G401 (cell line): ENCODE results near the gene GATA2. TPM values are rescaled to one million over a fixed set of nuclear protein-coding genes. Genes with fewer than 3 reads are reported as not detected.
A peak's percentile ranks its signal among the peaks of the same experiment; 100 is the strongest.

Experiments used
- DNase-seq: peaks from one replicate; pipeline ENCODE4 v3.0.0-alpha.2; 2015; ENCODE audit warnings: low spot score
- in situ Hi-C: cut with HindIII; loops from 2 replicates; pipeline ENCODE4 v1.10.0; 2016; ENCODE audit warnings: low sequenced_read_pairs, mixed read lengths
- total RNA-seq: library from RNA; depleted of rRNA; stranded (reverse); fragments of >200 nt; shearing (Covaris generic); gene quantifications from 2 replicates; pipeline ENCODE4 v1.2.3, GENCODE V29; 2014

Gene GATA2
- total RNA-seq, 1 experiment from 2014 or later = 85.0 TPM

DNA sequence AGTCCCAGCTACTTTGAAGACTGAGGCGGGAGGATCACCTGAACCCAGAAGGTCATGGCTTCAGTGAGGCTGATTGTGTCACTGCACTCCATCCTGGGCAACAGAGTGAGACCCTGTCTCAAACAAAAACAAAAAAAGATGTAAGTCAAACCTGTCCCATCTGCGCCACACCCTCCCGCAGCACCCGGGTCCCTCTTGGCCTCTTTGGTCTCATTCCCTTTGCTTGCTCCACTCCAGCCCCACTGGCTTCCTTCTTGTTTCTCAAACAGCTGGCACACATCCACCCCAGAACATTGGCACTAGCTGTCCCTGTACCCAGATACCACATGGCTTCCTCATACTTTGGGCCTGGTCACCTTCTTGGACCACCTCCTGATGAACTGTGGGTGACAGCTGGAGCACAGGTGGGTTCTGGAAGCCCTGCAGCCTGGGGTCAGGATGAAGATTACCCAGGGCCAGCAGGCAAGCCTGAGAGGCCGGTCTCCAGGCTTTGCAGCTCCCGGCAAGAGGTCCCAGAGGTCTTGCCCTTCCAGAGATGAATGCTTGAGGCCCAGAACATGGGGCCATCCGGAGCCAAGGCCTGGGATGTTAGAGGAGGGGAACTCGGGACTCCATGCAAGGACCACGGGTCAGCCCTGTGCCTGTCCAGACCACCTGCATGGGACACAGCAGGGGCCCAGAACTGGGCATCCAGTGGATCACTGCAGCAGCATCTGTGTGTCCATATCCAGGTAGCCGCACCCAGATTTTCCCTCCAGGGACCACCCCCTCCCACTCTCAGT lies 10.9 kb upstream of the GATA2 start:
- DNase-seq = no peak
- in situ Hi-C loops = no loop called here

DNA sequence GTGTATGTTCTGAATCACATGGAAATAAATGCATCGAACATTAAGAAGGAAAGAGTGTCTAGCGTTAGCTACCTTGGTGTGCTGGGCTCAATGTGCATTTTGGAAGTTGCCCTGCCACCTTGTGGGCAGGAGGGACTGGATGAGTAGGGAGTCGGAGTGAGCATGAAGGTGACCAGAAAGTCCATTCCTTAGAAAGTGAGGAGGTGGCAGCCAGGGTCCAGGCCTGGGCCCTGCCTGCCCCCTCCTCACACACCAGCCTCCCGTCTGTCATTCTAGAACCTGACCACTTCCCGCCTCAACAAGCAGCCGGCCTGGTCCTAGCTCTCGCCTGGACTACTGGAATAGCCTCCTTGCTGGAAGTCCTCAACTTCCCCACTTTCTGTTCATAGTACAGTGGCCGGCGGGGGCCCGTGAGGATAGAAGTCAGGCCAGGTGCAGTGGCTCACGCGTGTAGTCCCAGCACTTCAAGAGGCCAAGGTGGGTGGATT lies 10.2 kb upstream of the GATA2 start:
- in situ Hi-C loops = no loop called here
- no peak for DNase-seq

DNA sequence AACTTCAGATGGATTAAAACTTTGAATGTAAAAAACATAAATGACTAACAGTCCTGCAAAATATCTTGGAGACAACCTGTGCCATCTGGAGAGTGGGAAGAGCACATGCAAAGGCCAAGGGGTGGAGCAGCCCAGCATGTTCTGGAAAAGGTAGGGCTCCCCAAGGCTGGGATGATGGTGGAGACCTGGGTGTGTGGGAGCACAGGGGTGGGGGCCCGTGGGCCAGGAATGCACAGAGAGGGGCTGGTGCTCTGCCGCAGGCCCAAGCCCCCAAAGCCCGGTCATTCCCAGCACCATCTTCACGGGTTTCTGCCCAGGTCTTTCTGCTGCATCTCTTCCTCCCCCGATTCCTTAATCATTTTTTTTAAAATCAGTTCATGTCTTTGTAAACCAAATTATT lies 9.7 kb upstream of the GATA2 start:
- DNase-seq = no peak
- in situ Hi-C loops = no loop called here

DNA sequence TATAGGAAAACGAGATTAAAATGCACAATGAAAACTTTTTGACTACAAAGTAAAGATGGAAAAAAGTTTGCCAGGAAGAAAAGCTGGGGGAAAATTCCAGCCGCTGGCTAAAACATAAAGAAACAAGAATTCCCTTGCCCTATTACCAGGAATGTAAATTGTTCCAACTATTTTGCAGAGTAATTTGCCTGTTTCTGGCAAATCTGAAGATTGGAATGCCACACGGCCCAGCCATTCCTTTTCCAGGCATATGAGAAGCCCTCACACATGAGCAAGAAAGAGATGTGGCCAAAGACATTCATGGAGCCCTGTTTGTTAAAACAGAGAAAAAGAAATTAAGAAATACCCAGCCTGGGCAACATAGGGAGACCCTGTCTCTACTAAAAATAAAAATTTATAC lies 8.4 kb upstream of the GATA2 start:
- in situ Hi-C loops = no loop called here
- DNase-seq = no peak

DNA sequence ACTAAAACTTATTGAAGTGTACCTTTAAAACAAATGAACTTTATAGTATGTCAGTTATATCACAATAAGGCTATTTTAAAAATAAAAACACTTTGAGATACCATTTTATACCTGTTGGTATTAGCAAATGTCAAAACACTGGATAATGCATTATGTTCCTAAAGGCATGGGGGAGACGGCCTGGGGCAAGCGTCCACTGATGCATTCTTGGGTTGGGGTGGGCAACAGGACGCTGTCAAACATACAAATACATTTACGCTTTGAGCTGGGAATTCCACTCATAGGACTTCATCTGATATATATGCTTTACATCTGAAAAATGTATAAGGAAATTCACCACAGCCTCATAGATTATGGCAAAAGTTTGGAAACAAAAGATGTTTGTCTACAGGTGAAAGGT lies 7.6 kb upstream of the GATA2 start:
- DNase-seq = no peak
- in situ Hi-C loops = no loop called here

DNA sequence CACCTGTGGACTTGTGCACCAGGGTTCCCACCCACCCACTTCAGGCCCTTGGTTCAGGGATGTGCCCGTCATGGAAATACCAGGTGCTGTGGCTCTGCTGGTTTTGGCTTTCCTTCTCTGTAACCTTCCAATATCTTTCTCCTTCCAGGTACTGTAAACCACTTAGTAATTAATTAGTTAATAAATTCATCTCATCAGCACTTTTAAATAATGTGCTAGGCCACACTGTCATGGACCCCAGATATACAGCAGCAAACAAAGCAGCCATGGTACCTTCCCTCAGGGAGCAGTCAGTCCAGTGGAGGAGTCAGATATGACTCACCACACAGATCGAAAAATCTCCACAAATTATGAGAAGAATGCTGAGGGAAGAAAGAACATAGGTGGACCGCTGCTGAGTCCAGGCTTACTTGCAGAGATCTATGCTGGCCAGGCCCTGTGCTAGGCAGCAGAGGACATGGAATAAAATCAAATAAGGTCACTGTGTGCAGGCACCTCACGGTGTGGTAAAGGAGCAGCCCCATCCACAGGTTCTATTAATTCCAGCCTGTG lies 6.8 kb upstream of the GATA2 start:
- in situ Hi-C loops = no loop called here
- no peak for DNase-seq

DNA sequence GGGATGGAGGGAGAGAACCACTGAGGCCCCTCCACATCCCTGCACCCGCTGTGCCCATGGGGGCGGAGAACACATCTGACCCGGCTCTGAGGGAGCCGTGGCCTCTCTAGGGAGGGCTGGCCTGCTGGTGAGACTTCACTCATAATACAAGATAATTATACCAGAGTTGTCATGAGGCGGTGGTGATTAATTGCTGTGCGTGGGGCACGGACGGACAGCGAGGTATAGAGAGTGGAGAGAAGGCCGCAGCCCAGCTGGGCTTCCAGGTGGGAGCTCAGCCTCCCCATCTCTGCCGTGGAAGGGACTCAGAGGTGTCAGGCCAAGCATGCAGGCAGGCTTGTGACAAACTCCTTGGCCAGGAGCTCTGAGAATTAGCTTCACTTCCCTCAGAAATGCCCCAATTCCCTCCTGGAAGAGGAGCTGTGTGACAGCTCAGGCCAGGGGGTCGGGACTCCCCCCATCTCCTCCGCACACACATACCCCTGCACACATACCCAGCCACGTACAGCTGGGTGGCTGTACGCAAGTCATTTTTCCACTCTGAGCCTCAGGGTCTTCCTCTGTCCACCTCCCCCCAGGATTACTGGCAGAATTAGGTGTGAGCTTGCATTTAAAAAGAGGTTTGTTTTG lies 6.0 kb upstream of the GATA2 start:
- DNase-seq = no peak
- in situ Hi-C loops = no loop called here

DNA sequence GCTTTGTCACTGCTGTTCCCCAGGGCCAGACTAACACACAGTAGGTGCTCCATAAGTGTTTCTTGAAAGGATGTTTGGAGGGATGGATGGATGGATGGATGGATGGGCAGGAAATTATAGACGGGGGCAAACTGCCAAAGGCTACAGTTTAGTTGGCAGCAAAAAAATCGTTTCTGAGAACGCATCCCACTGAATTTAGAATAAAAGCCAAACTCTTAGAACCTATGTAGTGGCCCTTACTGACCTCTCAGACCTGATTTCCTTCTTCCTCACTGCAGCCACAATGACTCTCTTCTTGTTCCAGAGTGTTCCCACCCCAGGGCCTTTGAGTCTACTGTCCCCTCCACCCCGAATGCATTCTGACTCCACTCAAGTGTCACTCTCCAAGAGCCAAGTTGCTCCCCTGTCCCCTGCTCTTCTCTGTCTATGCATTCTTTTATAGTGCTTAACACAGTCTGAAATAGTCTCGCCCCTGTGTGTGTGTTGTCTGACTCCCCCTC lies 5.2 kb upstream of the GATA2 start:
- in situ Hi-C loops = no loop called here
- DNase-seq = no peak

DNA sequence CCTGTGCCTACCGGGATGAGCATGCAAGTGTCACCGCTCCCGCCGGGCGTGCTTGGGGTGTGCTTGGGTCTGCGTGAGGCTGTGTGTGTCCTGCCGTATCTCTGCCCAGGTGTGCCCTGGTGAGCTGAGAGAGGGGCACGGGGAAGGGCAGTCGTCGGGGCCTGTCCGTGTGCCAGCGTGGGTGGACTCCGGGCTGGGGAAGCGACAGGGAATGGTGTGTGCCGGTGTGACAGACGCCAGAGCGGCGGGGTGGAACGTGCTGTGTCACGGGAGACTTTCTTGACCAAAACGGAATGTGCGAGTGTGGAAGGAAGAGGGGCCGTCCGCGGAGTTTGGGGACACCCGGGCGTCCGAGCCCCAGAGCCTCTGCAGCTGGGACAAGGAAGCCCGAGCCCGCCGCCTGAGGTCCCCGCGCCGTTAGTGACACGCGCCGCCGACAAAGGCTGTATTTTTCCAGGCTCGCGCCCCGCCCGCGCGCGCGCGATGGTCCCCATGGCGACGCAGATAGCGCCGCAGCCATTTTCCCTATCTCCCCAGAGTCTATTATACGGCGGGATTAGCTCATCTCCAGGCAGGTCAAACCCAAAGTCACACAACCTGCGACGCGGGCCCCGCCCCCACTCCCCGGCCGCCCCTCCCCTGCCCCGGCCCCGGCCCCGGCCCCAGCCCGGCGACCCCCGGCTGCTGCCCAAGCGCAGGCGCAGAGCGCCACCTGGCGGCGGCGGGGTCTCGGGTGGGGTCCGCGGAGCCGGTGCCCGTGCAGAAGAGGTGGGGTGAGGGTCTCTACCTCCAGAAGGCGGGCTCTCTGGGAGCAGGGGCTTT lies 4.5 kb upstream of the GATA2 start:
- in situ Hi-C loops = no loop called here
- DNase-seq = peak; percentile 69

DNA sequence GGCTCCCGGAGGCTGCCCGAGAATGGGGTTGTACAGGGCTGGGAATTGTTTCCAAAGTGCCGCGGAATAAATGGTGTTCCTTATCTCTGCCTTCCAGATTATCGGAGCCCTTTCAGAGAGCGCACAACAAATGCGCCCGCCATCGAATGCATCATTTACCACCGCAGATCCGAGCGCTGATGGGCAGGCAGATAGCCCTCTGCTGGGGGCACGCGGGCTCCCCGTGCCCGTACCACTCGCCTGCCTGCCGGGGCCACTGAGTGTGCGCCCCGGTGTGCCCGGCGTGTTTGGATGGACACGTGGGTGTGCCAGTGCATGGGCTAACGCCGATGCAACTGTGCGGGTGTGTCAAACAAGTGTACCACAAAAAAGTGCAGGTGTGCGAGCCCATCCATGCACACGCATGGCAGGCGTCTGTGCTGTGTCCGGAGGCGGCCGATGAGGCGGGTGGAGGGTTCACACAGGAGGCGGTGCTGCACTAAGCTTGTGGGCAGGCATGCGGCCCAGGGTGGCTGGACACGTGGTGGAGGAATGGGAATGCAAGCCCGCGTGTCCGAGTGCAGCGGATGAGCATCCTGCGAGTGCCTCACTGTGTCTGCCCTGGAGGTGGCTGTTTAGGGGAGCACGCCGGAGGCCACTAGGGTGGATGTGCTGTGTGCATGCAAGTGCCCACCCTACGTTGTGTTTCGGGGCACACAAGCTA lies 3.8 kb upstream of the GATA2 start:
- DNase-seq = peak; percentile 39
- in situ Hi-C loops = no loop called here

DNA sequence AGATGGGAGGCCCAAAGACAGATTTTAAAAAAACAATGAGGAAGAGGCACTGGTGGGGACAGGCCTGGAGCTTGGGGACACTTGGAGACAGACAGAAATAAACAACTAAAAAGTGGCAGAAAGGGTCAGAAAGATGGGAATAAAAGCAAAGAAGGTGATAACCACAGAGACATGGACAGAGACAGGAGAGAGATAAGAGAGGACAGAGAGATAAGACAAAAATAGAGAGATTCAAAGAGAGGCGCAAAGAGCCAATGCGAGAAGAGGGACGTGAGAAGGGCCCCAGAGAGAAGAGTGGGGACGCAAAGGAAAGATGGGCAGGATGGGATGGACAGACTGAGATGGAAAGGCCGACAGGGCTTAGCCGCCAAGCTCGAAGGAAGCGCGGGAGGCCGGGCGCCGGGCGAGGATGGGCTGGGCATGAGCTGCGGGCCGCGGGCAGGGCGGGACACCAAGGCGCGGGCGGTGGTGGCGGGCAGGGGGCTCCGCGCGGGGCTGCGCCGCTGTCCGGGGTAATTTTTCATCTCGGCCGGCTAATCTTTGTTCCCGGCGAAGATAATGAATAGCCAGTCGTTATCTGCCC lies 3.1 kb upstream of the GATA2 start:
- in situ Hi-C loops = no loop called here
- no peak for DNase-seq

DNA sequence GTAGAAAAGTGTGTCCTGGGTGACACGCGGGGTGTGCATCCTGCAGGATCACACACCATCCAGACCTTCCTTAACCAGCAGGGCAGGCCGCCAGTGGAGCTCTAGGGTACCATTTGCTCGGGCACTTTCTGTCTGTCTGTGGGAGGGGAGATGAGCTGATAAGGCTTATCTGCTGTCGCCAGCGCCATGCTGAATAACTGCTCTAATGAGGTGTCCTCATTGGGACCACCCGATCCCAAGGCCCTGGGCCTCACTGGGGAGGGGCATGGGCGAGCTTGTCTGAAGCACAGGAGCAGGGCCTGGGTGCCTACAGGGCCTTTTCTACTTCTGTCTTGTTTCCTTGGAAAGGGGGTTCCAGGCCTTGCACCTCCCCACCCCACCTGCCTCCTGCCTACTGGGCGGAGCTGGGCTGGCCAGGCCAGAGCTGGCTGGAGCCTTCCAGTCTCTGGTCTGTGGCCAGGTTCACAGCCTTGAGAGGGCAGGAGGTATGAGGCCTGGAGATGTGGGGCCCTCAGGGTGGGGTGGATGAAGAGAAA lies 2.5 kb upstream of the GATA2 start:
- DNase-seq = no peak
- in situ Hi-C loops = no loop called here

DNA sequence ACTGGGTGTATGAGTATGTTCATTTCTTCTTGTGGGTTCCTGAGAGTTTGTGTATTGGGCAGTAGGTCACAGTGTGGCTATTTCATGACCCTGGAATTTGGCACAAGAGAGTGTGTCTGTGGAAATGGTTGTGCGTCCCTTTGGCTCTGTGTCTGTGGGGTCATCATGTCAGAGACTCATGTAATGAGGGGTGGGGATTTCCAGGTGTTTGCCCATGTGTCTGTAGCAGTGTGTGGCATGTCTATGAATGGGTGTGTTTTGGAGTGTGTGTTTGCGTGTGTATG lies 1.3 kb upstream of the GATA2 start:
- no peak for DNase-seq
- in situ Hi-C loops = no loop called here

DNA sequence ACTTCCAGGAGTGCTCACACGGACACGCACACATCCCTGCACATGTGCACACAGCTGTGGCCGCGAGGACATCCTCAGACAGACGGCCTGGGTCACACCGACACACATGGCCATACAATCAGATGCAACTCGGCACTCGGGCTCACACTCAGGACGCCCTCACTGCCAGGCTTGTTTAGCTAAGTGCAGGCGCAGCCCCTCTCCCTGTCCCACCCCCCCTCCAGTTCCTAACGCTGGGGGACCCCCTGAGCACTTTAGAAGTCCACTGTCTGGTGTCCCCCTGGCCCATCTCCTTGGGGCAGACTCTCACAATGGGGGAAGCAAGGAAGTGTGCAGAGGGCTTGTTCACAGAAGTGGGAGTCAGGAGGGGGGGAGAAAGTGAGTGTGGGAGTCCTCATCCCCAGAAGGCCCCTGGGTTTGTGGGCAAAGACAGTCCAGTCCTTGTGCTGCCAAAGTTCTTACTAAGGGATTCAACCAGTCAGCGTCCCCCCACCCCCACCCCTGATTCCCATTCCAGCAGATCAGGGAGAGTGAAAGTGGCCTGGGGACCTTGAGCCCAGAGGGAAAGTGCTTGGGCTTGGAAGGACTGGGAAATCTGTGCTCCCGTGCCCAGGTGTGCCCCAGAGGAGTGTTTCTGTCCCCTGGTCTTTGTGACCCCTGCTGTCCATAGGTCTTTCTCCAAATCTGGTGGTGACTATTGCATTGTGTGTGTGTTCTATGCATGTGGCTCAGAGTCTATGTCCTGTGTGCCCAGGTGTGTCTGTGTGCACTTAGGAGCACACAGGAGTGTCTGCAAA lies 767 bp upstream of the GATA2 start:
- DNase-seq = no peak
- in situ Hi-C loops = no loop called here

DNA sequence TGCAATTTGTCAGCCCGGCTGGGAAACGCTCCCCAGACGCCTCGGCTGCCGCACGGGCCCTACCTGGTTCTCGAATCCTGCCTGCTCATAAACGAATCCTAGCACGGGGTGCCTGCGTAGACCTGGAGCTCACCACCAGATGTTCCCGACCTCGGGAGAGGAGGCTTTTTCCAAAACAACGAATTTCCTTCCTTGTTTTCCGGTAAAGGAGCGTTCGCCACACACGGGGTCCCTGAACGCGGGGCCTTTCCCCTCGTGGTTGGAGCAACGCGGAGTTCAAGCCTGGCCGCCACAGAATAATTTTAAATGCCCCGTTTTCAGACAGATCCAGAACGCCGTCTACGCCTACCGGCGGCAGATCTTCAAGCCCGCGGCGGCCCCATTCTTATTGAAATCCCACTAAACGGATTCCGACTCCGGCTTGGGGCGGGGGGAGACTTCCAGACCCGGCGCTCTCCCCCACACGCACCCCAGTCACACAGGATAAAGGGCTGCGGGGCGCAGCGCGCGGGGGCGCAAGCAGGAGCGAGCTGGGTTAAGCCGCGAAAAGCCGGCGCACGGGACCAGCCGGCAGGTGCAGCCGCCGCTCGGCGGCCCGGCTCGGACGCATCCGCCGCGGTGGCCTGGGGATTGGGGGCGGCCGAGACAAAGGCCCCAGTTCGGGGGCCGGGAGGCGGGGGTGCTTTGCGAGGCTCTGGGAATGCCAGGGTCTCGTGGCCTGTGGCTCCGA lies 895 bp downstream of the GATA2 start:
- DNase-seq = no peak

DNA sequence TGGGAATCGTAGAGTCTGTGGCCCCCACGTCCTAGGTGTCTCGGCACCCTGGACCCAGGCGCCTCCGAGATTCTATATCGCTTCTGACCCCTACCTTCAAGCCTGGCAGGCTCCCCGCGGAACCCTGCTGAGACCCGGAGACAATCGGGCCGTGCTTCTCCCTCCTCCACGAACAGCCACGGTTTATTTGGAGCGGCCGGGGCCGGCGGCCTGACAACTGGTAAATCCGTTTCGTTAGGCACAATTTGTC lies 1.4 kb downstream of the GATA2 start:
- in situ Hi-C loops = no loop called here
- DNase-seq = no peak

More for the DNA sequence above, 895 bp downstream of the GATA2 start:
- in situ Hi-C loops = no loop called here

DNA sequence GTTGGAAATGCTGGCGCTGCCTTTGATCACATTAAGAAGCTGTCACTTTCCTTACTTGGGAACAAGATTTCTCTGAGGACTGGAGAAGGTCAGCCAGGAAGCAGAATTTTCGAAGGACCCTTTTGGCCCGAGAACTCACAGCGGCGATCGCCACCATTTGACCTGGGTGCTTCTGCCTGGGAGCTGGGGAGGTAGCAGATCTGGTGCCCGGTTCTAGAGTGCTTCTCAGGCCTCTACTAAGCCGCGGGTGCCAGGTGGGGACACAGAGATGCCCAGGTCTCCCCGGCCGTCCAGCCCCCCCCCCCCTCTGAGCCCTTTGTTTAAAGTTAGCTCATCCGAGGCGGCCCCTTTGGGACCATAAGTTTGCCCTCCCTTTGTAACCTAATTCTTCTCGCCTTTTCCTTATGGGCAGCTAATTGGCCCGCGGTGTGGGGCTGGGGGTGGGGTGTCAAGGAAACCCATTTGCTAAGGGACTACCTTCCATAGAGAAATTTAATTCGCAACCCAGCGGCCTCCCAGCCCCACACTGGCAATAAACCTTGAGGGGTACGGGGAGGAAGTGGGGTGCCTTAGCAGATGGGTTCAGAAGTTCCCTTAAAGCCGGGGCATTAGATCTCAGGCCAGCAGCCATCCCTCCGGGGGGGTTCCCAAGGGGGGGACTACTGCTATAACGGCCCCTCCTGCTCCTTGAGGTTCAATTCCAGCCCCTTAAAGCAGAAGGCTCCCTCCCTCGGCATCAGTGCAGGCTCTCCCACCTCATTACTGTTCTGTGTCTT lies 1.9 kb downstream of the GATA2 start:
- no peak for DNase-seq
- in situ Hi-C loops = no loop called here
